Measurements from ENCODE around the gene TIMP4. TPM values are rescaled to one million over a fixed set of nuclear protein-coding genes. Genes with fewer than 3 reads are reported as not detected.

Gene TIMP4
- total RNA-seq, 1 donor from 2014 or later: 0.69 TPM

DNA sequence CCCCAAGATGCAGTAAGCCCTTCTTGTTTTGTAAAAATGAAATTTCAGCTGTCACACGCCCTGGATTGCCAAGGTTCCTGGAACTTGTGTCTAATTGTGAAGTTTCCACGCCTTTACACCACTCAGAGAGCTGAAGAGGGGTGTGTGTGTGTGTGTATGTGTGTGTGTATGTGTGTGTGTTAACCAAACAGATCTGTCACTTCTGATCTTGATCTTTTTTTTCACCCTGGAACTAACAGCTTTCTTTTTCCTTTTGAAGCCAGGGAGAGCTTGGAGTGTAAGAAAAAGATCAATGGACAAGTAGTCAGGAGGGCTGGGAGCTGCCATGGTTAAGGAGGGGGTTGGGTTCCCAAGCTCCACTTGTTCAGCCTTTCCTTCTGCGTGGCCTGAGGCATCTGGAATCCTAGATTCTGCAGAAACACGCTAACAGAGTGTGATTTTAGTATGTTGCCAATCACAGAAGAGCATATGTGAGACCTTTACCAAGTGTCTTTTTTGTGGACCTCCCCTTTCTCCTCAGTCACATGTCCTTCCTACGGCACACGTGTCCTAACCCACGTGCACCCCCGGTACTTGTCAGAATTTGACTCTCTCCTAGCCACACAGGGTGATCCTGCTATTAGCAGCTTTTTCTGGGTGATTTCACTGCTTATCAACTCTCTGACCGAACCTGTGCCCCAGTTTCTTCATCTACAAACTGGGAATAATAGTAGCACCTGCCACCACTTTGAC is 11.5 kb downstream of the TIMP4 start:
- Mint-ChIP-seq H3K27ac (ENCODE audit: unreplicated experiment) (no peak overlapping the region), H3K27me3 (ENCODE audit: unreplicated experiment) (no peaks in the 10 kb centered on the region)

DNA sequence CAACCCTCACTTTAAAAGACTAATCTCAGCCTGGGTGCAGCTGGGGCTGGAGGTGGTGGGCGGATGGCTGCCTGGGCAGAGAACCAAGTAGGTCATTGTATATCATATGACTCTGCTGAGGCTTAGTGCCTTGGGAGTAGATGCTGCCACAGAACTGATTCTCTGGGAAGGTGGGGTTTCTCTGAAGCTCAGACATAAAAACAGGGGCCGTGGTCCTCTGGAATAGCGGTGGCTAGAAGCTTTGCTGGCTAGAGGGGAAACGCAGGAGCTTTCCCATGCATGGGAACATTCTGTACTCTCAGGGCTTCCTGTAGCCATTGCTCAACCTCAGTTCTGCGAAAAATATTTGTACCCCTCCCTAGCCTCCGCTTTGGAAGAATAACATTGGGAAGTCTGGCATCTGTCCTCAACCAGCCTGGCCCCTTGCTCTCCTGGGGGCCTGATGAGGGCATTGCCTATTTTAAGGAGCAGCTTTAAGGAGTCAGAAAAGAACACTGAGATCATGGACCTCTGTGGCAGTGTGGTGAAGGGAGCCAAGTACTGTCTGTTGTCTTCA is 14.7 kb downstream of the TIMP4 start:
- no peak for DNase-seq (ENCODE audit: low spot score)
- H3K36me3 Mint-ChIP-seq (ENCODE audit: low read depth, unreplicated experiment): no peaks in the 10 kb centered on the region
- TF ChIP-seq, protein P1, sequence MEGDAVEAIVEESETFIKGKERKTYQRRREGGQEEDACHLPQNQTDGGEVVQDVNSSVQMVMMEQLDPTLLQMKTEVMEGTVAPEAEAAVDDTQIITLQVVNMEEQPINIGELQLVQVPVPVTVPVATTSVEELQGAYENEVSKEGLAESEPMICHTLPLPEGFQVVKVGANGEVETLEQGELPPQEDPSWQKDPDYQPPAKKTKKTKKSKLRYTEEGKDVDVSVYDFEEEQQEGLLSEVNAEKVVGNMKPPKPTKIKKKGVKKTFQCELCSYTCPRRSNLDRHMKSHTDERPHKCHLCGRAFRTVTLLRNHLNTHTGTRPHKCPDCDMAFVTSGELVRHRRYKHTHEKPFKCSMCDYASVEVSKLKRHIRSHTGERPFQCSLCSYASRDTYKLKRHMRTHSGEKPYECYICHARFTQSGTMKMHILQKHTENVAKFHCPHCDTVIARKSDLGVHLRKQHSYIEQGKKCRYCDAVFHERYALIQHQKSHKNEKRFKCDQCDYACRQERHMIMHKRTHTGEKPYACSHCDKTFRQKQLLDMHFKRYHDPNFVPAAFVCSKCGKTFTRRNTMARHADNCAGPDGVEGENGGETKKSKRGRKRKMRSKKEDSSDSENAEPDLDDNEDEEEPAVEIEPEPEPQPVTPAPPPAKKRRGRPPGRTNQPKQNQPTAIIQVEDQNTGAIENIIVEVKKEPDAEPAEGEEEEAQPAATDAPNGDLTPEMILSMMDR (IDR thresholded peaks at IDR 0.05; ENCODE audit: unreplicated experiment): no peak
- H3K27ac Mint-ChIP-seq (ENCODE audit: unreplicated experiment): no peak overlapping the region
- H3K27me3 Mint-ChIP-seq (ENCODE audit: unreplicated experiment): no peaks in the 10 kb centered on the region
- H3K4me1 Mint-ChIP-seq (ENCODE audit: unreplicated experiment): peaks cover 13% of the 10 kb centered on the region
- no peaks in the 10 kb centered on the region for H3K9me3 Mint-ChIP-seq (ENCODE audit: unreplicated experiment)
- no peak overlapping the region for H3K4me3 Mint-ChIP-seq (ENCODE audit: unreplicated experiment)

More for the DNA sequence above, 11.5 kb downstream of the TIMP4 start:
- DNase-seq (ENCODE audit: low spot score): no peak
- no peaks in the 10 kb centered on the region for H3K36me3 Mint-ChIP-seq (ENCODE audit: low read depth, unreplicated experiment)
- no peak overlapping the region for H3K4me3 Mint-ChIP-seq (ENCODE audit: unreplicated experiment)
- TF ChIP-seq, protein P1 (IDR thresholded peaks at IDR 0.05; ENCODE audit: unreplicated experiment): no peak
- no peaks in the 10 kb centered on the region for H3K9me3 Mint-ChIP-seq (ENCODE audit: unreplicated experiment)
- peaks cover 12% of the 10 kb centered on the region for H3K4me1 Mint-ChIP-seq (ENCODE audit: unreplicated experiment)

DNA sequence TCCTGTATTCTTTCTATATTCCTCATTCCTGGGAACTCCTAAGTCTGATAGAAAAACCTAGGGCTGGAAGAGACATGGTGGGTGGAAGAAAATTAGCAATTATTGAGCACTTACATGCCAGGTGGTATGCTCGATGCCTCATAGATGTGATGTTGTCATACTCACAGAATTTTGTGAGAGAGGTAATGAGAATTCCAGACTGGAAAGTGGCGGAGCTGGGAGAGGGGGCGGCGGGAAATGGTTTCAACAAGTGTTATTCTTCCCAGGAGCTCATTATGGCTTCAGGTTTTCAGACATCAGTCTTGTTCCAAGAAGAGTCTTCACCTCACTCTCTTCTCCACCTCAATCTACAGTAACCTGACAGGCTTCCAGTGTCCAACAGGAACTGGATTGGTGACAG is 16.2 kb downstream of the TIMP4 start:
- Mint-ChIP-seq H3K27ac (ENCODE audit: unreplicated experiment) (no peak overlapping the region), H3K27me3 (ENCODE audit: unreplicated experiment) (no peaks in the 10 kb centered on the region)
- TF ChIP-seq, protein P1 (IDR thresholded peaks at IDR 0.05; ENCODE audit: unreplicated experiment): no peak

DNA sequence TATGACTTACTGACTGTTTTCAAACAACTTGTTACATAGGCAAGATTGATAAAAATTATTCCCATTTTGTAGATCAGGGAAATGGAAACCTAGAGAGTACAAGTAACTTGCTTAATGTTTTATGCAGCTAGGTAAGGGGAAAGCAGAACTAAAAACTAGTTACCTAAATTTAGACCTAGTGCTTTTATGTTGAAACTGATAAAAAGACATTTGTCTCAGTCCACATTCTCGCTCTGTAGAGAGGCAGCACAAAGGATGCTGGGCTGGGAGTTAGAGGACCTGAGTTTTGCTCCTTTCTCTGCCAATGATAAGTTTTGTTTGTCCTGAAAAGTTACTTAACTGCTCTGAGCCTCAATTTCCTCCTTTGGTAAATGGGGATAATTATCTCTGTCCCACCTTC is 17.4 kb downstream of the TIMP4 start:
- no peak for DNase-seq (ENCODE audit: low spot score)
- Mint-ChIP-seq H3K4me3 (ENCODE audit: unreplicated experiment) (no peak overlapping the region), H3K27ac (ENCODE audit: unreplicated experiment) (no peak overlapping the region), H3K27me3 (ENCODE audit: unreplicated experiment) (no peaks in the 10 kb centered on the region), H3K9me3 (ENCODE audit: unreplicated experiment) (no peaks in the 10 kb centered on the region), H3K36me3 (ENCODE audit: low read depth, unreplicated experiment) (no peaks in the 10 kb centered on the region), H3K4me1 (ENCODE audit: unreplicated experiment) (peaks cover 23% of the 10 kb centered on the region)
- TF ChIP-seq, protein P1 (IDR thresholded peaks at IDR 0.05; ENCODE audit: unreplicated experiment): no peak

More for the DNA sequence above, 16.2 kb downstream of the TIMP4 start:
- Mint-ChIP-seq H3K4me1 (ENCODE audit: unreplicated experiment) (peaks cover 23% of the 10 kb centered on the region), H3K9me3 (ENCODE audit: unreplicated experiment) (no peaks in the 10 kb centered on the region), H3K36me3 (ENCODE audit: low read depth, unreplicated experiment) (no peaks in the 10 kb centered on the region), H3K4me3 (ENCODE audit: unreplicated experiment) (no peak overlapping the region)
- DNase-seq (ENCODE audit: low spot score): no peak

DNA sequence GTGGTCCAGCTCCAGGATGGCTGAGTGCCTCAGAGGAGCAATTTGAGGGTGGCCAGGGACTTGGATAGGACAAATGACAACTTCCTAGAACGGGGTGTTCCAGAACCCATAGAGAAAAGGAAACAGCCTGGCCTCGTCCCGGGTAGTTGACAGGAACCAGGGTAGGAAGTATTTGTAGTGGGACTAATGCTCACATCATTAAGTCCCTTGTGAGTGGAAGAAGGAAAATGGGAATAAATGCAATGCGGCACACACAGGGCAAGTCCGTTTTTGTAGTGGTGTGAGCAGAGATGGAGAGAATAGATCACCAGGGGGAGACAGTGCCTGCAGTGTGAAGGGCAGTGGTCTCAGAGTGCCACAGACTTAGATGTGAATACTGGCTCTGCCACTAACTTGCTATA is 19.6 kb downstream of the TIMP4 start:
- no peaks in the 10 kb centered on the region for H3K36me3 Mint-ChIP-seq (ENCODE audit: low read depth, unreplicated experiment)
- DNase-seq (ENCODE audit: low spot score): peak; percentile 44
- H3K27ac Mint-ChIP-seq (ENCODE audit: unreplicated experiment): no peak overlapping the region
- no peak overlapping the region for H3K4me3 Mint-ChIP-seq (ENCODE audit: unreplicated experiment)
- H3K9me3 Mint-ChIP-seq (ENCODE audit: unreplicated experiment): no peaks in the 10 kb centered on the region
- H3K4me1 Mint-ChIP-seq (ENCODE audit: unreplicated experiment): peaks cover 26% of the 10 kb centered on the region
- H3K27me3 Mint-ChIP-seq (ENCODE audit: unreplicated experiment): no peaks in the 10 kb centered on the region
- TF ChIP-seq, protein P1 (IDR thresholded peaks at IDR 0.05; ENCODE audit: unreplicated experiment): no peak

All from endothelial cell (in vitro differentiated cells).